Midbrain (tissue), 1 donor: ENCODE measurements around the gene RB1.
"Not testable (repeated sequence)": the region's sequence is repeated elsewhere in the genome, so short reads cannot be mapped to it uniquely, and the experiment has no call there.

Source experiments
- DNase-seq: peaks from one replicate; lab custom pipeline; 2025; lab: John Stamatoyannopoulos, UW

The RB1 gene

DNA sequence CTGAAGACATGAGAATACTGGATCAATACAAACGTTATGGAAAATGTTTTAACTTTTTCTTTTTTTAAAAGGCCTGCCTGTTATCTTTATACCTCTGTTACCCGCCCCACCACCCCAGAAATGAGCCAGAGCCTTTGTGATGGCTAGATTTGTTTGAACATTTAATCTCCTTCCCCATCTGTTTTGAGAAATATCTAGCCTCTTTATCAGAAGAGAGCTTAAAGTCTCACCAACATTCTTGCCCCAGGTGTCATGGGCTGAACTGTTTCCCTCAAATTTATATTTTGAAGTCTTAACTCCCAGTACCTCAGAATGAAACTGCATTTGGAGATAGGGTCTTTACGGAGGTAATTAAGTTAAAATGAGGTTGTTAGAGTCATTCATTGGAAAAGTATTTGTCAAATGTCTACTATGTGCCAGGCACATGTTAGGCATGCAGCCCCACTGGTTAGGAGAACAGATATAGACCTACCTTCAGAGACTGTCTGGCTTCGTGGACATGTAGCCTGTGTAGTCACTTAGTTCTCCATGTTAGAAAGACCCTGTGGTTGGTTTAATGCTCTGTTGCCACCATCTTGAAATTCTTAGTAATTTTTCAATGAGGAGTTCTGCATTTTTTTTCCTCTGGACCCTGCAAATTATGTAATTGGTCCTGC is 6.3 kb upstream of the RB1 start:
- no peak for DNase-seq

DNA sequence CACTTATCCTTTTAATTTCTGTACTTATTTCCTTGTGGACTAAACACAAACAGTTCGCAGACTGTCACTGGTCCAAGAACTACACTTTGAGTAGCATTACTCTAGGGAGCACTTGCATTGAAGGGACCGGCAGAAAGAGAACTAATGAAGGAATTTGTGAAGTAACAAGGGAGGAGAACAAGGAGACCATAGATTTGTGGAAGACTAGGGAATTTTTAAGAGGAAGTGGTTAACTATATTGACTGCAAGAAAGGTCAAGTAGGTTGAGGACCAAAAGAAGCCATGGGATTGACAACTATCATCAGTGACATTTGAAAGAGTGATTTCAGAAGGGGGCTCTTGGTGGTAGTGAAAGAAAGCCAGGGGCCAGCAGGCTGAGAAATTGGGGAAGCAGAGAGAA is 4.0 kb upstream of the RB1 start:
- DNase-seq: no peak

DNA sequence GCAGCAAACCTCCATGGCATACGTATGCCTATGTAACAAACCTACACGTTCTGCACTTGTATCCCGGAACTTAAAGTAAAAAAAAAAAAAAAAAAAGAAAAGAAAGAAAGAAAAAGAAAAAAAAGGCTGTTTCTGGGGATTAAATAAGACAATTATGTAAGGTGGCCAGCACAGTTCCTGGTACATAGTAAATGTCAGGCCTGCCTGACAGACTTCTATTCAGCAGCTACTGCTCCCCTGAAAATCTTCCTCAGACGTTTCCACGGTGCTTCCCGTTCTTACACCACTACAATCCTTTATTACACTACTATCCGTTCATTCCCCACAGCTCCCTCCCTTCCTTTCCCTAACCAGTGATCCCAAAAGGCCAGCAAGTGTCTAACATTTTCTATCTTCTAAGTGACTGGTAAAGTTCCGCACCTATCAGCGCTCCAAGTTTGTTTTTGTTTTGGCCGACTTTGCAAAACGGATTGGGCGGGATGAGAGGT is 636 bp upstream of the RB1 start:
- peak; percentile 50 for DNase-seq

DNA sequence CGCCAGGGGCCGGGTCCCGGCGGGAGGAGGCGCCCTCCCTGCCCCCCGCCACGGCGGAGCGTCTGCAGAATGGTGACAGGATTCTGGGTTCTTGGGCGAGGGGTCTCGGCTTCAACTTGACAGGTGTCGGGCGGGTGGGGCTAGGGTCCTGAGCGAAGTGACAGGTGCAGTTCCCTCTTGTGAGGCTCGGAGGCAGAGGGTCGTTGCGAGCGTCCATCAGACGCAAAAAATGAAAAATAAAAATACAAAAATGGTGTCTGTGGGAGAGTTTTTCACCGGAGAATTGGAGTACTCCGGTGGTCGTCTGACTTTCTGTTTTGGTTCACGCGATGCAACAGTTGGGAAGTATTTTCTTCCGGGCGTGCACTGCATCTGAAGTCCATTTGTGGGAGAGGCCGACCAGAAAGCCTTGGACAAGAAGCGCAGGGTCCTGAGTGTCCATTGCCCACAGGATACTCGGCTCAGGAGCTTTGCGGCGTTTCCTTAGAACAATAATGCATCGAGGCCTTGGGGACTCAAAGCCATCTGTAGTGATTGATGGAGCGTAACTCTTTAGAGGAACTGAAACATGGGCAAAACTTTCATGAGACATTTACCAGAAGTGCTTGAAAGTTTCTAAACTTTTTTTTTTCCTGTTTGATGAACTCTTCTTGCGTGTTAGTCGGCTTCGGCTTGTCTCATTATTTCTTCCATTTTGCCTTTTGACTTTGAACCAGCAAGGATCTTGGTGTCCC is 759 bp downstream of the RB1 start:
- peak; percentile 46 for DNase-seq

DNA sequence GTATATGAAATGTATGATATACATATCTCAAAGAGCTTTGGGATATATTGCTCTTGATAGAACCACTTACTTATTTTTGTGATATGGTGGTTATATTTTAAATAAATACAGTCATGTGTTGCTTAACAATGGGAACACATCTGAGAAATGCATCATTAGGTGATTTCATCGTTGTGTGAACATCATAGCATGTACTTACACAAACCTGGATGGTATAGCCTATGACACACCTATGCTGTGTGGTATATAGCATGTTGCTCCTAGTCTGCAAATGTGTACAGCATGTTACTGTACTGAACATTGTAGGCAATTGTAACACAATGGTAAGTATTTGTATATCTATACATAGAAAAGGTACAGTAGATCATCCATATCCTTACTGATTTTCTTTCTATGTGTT is 7.7 kb downstream of the RB1 start:
- no peak for DNase-seq

DNA sequence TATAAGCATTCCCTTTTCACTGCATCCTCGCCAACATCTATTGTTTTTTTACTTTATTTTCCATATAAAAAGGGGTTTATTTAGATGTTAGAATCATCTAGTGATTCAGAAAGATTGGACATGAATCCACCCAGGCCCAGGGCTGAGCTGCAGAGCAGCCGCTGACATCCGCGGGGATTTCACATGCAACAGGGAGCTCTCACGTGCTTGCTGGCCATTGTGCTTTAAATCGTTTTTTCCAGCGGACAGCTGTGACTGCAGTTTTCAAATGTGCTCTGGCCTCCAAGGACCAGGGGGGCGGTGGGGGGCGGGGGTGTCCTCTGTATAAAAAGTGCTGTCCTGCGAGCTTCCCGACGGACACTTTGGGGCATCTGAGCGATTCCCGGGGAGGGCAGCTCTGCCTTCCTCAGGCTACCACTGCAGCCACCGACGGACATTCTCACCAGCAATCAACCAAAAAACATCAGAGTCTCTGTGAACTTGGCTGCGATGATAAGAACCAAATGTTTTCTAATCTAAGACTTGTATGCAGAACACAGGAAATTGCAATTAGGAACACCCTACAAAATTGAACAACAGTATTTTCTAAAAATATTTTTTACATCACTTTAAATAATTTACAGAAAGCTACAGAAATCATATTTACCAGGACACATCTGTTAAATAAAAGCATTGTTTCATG is 12.6 kb downstream of the RB1 start:
- no peak for DNase-seq

DNA sequence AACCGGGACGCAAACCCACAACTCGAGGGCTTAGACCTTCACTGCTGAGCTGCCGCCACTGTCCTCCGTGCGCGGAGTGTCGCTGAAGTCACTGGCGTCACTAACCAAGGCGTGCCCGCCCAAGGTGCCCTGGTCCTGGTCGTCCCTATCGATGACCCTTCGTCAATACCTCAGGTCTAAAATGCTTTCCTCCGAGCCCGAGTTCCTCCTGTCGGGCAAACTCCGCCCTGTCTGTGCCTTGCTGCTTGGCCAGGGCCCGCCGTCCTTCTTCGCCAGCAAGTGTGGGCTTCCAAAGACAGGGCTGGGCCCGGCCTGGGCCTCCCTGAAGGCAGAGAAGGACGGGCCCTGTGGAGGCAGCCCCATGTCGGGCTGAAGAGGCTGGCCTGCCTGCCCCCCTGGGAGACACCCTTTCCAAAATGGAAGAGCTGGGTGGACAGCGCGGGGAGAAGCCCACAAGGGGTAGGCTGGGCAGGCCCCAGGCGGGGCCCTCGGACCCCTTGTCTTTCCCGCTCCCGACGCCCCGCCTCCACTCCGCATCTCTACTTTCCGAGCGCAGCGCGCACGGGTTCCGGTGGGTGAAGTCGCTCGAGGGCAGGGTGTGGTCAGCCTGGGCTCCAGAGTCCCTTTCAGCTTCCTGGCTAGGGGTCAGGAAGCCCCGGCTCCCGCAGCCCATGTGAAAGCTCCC is 13.4 kb downstream of the RB1 start:
- DNase-seq: no peak

DNA sequence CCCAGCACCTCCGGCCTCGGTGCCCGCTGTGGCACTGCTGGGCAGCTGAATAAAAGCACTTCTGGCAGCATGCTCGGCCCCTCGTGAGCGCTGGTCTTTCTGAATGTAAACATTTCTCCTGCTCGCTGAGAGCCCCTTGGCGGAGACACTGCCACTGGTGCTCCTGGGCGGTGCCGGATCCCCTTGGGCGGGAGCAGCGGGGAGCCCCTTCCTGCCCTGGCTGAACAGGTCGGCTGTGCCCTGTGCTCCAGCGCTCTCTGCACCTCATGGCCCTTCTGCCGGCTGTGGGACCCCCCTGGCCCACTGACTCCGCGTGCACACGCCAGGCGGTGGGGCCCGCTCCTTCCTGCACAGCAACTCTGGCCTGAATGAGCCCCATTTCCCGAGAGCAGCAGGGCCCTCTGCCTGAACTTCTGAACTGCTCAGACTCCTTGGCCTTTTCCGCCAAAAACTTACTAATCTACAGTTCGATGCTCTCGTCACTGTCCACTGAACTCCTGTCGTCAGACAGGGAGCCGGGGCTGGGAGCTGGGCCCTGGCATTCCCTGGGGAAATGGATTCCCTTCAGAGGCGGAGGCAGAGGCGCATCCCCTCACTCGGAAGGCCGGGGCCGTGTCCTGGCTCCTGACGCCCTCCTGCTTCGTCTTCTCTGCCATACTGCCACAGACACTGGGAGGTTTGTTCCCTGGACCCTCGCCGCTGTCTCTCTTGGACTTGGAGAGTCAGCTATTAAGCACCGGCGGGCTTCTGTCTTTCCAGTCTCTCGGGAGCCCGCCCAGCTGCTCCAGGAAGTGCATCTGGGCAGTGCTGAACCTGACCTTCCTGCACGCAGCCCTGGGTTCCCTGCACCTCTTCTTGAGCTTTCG is 14.2 kb downstream of the RB1 start:
- DNase-seq: no peak

DNA sequence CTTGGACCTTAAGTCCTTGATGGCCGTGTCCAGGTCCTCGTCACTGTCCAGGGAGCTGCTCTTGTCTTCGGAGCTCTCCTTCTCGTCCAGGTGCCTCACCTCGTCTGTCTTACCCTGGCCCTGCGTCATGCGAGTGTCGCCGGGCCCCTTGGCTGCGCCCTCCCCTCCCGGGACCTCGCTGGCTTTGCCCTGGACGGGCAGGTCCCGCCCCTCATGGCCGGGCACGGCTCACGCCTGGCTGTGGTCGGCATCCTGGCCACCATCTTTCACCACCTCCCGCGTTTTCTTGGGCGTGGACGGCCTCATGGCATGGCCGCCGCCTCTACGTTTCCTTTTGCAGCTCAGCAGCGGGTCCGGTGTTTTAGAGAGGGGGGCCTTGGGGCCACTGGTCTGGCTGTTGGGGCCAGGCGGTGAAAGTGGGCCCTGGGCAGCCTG is 14.8 kb downstream of the RB1 start:
- no peak for DNase-seq

DNA sequence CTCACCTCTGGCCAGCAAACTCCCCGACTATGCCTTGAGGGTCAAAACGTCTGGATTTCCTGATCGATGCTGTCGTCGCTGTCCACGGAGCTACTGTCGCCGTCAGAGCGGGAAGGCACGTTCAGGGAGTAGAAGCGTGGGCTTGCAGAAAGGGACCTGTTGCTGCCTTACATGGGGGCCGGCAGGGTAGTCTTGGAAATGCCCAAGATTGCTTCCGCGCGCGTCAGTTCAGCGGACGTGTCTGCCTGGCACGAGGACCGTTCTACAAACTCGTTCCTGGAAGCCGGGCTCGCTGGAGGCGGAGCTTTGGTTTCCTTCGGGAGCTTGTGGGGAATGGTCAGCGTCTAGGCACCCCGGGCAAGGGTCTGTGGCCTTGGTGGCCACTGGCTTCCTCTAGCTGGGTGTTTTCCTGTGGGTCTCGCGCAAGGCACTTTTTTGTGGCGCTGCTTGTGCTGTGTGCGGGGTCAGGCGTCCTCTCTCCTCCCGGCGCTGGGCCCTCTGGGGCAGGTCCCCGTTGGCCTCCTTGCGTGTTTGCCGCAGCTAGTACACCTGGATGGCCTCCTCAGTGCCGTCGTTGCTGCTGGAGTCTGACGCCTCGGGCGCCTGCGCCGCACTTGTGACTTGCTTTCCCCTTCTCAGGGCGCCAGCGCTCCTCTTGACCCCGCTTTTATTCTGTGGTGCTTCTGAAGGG is 15.4 kb downstream of the RB1 start:
- no peak for DNase-seq

DNA sequence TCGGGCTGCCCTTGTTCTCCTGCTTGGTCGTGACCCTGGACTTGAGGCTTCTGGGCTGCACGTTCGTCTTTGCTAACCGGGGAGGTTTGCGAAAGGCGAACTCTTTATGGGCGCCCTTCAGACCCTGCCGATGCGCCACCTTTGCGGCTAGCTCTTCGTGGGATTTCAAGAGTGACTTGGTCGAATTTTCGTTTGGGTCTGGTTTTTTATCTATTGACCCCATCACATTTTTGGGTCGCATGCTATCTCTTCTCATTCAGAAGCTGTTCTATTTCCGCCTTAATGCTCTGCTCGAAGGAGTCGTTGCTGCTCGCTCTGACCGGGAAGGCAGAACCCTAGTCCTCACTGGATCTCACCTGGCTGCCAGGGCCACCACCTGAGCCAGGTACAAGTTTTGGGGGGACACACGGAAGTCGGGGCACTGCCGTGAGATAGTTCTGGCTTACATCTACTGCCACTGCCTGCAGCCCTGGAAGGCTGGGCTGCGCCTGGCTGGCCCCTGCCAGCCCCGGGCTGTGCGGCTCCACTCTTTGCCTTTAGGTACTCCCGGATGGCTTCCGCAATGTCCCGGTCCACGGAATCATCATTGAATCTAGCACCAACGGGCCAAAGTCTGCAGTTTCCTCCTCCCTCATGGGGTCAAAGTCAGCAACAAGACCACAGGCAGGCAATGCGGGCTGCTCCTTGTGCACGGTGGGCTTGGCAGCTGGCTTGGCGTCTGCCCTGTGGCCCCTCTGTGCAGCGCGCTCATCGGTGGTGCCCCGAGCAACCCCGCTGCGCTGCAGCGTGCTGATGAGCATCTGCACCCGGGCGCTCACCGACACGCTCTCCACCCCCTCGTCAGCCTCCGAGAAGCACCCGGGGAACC is 16.2 kb downstream of the RB1 start:
- DNase-seq: no peak

DNA sequence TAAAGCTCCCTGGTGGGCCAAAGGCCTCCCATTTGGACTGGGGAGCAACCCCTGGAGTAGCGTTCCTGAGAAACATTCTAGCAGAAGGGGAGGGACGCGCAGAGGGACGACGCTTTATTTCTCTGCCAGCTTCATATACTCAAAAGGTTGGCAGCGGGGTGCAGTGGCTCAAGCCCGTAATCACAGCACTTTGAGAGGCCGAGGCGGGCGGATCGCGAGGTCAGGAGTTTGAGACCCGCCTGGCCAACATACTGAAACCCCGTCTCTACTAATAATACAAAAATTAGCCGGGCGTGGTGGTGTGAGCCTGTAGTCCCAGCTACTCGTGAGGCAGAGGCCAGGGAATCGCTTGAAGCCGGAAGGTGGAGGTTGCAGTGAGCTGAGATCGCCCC is 16.8 kb downstream of the RB1 start:
- DNase-seq: no peak

DNA sequence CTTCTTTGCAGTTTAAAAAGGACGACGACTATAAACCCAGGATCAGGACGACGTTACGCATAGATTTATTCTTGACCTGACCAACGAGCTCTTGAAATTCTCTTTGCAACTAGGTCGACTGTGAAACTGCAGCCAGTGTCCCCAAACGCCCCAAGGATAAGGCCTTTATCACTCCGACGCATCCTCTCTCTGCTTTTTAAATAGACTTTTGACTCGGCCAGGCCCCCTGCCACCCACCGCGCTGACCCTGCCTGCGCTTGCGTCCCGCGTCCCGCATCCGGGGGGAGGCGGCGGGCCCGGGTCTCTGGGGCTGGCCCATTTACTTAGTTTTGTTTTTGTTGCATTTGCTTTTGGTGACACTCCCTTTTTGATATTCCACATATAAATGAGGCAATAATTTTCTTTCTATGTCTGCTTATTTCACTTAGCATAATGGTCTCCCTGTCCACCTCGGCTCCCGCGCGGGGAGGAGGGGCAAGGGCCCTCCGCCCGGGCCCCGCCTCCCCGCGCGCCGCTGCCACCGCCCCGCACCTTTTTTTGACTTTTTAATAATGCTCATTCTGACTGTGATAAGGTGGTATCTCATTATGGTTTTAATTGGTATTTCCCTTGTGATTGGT is 17.4 kb downstream of the RB1 start:
- no peak for DNase-seq

DNA sequence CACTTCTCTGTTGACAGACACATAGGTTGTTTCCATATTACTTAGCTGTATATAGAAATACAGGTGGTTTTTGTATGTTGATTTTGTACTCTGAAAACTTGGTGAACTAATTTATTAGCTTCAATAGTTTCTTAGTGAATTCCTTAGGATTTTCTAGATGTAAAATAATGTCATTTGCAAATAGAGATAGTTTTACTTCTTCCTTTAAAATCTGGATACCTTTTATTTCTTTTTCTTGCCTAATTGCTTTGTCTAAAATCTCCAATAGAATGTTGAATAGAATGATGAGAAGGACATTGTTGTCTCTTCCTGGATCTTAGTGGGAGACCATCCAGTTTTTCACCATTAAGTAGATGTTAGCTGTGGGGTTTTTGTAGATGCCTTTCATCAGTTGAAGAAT is 18.7 kb downstream of the RB1 start:
- DNase-seq: no peak

DNA sequence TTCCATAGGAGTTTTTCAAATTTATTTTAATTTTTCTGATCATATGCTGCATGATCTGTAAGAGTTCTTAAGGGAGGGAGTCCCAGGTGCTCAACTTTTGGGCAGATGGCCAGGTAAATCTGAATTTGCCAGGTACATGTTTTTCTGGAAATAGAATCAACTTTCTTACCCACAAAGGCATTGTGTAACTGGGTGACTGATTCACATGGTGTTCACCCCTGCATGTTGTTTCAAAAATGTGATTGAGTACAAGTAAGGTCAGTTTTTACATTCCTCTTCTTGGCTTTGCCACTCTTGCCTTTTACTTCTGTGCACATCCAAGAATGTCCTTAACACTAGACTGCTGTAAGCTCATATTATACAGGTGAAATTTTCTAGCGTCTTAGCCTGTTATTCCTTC is 30.4 kb downstream of the RB1 start:
- DNase-seq: no peak

DNA sequence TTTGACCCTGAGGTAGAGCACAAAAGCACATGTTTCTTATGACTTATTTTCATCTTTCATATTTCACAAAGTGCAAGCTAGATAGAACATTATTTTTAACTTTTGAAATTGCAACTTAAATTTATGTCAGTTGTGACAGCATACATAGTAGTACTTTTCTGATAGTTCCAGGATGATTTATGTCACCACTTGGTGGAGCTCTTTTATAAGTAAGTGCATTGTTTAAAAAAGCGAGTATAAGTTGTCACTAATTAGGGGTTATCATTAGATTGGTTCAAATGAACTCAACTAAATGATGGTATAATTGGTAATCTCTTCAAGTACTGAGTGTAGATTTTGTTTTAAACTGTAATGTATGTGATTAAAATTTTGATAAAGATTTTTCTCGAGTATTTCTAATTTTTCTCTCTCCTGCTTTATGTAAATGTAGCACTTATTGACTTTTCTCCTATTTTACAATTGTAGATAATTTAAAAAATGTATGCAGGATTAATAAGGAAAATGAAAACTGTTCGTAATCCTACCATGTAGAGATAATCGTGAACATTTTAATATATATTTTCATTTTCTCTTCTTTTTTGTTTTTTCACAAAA is 31.1 kb downstream of the RB1 start:
- DNase-seq: peak; percentile 42

DNA sequence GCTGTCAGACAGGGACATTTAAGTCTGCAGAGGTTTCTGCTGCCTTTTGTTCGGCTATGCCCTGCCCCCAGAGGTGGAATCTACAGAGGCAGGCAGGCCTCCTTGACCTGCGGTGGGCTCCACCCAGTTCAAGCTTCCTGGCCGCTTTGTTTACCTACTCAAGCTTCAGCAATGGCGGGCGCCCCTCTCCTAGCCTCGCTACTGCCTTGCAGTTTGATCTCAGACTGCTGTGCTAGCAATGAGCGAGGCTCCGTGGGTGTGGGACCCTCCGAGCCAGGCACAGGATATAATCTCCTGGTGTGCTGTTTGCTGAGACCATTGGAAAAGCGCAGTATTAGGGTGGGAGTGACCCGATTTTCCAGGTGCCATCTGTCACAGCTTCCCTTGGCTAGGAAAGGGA is 35.6 kb downstream of the RB1 start:
- DNase-seq: not testable (repeated sequence)

DNA sequence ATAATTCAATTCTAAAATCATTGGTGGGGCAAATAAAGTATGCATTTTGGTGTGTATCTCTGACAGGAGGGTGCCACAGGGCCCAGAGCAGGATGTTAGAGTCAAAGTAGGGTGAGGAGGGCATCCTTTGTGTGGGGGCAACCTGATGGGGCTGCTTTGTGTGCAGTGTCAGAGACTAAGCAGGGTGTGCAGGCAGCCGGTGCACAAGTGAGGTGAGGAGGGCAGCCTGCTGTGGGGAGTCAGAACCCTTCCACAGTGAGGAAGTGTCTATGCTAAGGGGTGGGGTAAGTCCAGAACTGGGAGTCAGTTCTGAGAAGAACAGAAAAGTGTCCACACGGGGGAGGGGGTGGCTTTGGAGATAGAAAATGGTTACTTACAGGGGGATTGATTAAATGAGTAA is 40.7 kb downstream of the RB1 start:
- DNase-seq: no peak

DNA sequence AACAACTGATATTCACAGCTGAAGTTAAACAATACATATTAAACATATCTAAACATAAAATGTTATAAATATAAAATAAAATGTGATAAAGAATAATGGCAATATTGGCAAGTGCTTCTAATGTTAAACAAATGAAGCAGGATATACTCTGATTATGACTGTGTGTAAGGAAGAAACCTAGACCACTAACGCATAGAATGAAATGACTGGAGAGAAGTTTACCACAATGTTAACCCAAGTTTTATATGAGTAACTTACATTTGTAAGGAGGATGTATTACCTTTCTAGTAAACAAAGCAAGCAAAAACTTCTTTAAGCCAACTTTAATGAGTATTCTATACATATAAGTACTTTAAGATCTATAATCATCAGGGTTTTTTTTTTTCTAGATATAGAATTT is 43.0 kb downstream of the RB1 start:
- no peak for DNase-seq
